HG03378 (cell line): ENCODE measurements around the gene ANXA7.
"Not testable (repeated sequence)": the region's sequence is repeated elsewhere in the genome, so short reads cannot be mapped to it uniquely, and the experiment has no call there.

Source experiments
- ATAC-seq: cut with Tn5 transposase; IDR thresholded peaks from one replicate; pipeline ENCODE4 v1.9.1; 2021; ENCODE audit warnings: mild to moderate bottlenecking, moderate library complexity; ENCODE audit not compliant: unreplicated experiment

The ANXA7 gene

DNA sequence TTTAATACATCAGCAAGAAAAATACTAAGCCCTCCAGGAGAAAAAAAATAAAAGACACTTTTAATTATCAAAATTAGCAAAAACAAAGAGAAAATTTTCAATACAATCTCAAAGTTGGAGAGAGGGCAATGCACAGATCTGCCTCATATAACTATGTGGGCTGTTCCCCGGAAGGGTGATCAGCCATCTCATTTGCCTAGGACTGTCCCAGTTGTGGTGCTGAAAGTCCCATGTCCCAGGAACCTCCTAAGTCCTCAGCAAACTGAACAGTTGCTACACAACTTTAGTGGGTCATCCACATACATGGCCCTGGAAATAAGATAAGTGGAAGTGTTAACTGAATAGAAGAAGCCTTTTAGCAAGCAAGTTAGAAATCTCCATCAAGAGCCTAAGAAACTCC is 69.6 kb downstream of the ANXA7 start:
- ATAC-seq, result no peak

- ATAC-seq, result no peak
Observed at GRCh38 chr10:73340121-73340520, 73.7 kb downstream of the ANXA7 start.

DNA sequence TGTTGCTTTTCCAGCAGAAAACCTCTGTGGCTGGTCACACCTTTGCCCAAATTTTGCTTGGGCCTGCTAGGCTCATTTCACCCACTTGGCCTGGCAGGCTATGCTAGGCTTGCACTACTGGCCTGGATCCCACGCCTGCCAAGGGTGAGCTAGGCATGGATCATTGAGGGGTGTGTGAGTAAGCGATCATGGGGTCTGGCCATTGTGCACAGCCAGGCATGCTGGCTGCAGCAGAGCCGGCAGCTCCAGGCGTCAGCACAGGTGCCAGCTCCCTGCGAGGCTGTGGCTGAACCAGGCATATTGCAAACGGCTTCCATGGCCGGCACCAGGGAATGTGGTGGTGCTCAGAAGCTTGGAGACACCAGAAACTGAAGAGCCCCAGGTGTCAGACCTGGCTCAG is 74.4 kb downstream of the ANXA7 start:
- ATAC-seq, result no peak

- ATAC-seq, result no peak
Observed at GRCh38 chr10:73338801-73339368, 75.0 kb downstream of the ANXA7 start.

- no peak for ATAC-seq
Observed at GRCh38 chr10:73333202-73333601, 80.7 kb downstream of the ANXA7 start.

- no peak for ATAC-seq
Observed at GRCh38 chr10:73332379-73332778, 81.5 kb downstream of the ANXA7 start.

DNA sequence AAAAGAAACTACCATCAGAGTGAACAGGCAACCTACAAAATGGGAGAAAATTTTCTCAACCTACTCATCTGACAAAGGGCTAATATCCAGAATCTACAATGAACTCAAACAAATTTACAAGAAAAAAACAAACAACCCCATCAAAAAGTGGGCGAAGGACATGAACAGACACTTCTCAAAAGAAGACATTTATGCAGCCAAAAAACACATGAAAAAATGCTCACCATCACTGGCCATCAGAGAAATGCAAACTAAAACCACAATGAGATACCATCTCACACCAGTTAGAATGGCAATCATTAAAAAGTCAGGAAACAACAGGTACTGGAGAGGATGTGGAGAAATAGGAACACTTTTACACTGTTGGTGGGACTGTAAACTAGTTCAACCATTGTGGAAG is 85.3 kb downstream of the ANXA7 start:
- not testable (repeated sequence) for ATAC-seq

DNA sequence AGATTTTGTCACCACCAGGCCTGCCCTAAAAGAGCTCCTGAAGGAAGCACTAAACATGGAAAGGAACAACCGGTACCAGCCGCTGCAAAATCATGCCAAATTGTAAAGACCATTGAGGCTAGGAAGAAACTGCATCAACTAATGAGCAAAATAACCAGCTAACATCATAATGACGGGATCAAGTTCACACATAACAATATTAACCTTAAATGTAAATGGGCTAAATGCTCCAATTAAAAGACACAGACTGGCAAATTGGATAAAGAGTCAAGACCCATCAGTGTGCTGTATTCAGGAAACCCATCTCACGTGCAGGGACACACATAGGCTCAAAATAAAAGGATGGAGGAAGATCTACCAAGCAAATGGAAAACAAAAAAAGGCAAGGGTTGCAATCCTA is 88.6 kb downstream of the ANXA7 start:
- not testable (repeated sequence) for ATAC-seq
